ENCODE measurements around the gene GPN3. TPM values are rescaled to one million over a fixed set of nuclear protein-coding genes. Genes with fewer than 3 reads are reported as not detected.
"Not testable (repeated sequence)": the region's sequence is repeated elsewhere in the genome, so short reads cannot be mapped to it uniquely, and the experiment has no call there.

The GPN3 gene
- total and polyA plus RNA-seq, 2 of the 4 experiments (the other 2 are of a cell fraction): 7.7 to 14.9 TPM

- Histone ChIP-seq H2BK20ac (ENCODE audit: low read depth, low read length) (no peak overlapping the region), H3K4me2 (ENCODE audit: low read depth, low read length) (peak overlapping the region; percentile 17; the same call in 1 of the 2 replicates), H4K91ac (ENCODE audit: insufficient read depth, low read depth, low read length) (no peak overlapping the region), H3K14ac (replicated peaks; ENCODE audit: low read depth, low read length) (no peak overlapping the region), H3K4ac (ENCODE audit: low read depth, low read length) (no peak overlapping the region), H4K8ac (ENCODE audit: low read depth in 2 of 2, low read length in 2 of 2) (no peak overlapping the region), H2BK120ac (ENCODE audit: low read depth, low read length) (no peak overlapping the region), H3K18ac (ENCODE audit: low read depth, low read length) (no peak overlapping the region), H3K36me3 (ENCODE audit: control insufficient read depth, insufficient read depth, low read length) (peaks cover 6% of the 10 kb centered on the region), H3K9me3 (ENCODE audit: control insufficient read depth, insufficient read depth, low read length) (no peaks in the 10 kb centered on the region), H2BK5ac (ENCODE audit: low read depth, low read length, poor library complexity, severe bottlenecking) (no peak overlapping the region), H4K5ac (ENCODE audit: low read depth, low read length) (no peak overlapping the region), H3K4me3 (ENCODE audit: insufficient read depth, low read depth, low read length) (no peak overlapping the region), H3K23ac (ENCODE audit: low read depth, low read length) (no peak overlapping the region), H3K27me3 (ENCODE audit: control insufficient read depth, insufficient read depth, low read length) (no peaks in the 10 kb centered on the region), H3K79me1 (ENCODE audit: low read depth in 1 of 2, low read length in 2 of 2) (peaks cover 11 to 57% of the 10 kb centered on the region in 2 experiments), H4K20me1 (ENCODE audit: insufficient read depth, low read length) (peaks cover 3% of the 10 kb centered on the region), H2AK5ac (ENCODE audit: low read depth, low read length) (no peak overlapping the region), H2BK15ac (ENCODE audit: low read depth, low read length) (no peak overlapping the region), H3K27ac (ENCODE audit: insufficient read depth, low read length) (no peak overlapping the region), H3K4me1 (ENCODE audit: control insufficient read depth, insufficient read depth, low read length) (peaks cover 3% of the 10 kb centered on the region; the same call in 1 of the 2 replicates), H2AFZ (replicated peaks; ENCODE audit: low read length, poor library complexity) (no peak overlapping the region), H3K56ac (ENCODE audit: extremely low read depth, insufficient read depth, low read length) (no peak overlapping the region), H3K9ac (ENCODE audit: low read depth, low read length) (peak overlapping the region; percentile 38; the same call in 1 of the 2 replicates), H2AK9ac (replicated peaks; ENCODE audit: low read depth, low read length, poor library complexity) (no peak overlapping the region), H3K9me1 (ENCODE audit: insufficient read depth, low read length) (no peaks in the 10 kb centered on the region)
- WGBS, 2 experiments (ENCODE audit: extremely low coverage in 2 of 2, insufficient read length in 1 of 2): 94% methylated on average over 3 of the region's 5 CpGs; no CpG with 5 or more reads in 1 of the 2 experiments
- BruUV-seq (replicated peaks): no TSS peak
- ATAC-seq (ENCODE audit: low read depth) (no peak), DNase-seq (no peak)
- CTCF ChIA-PET: interaction anchor here (0.7 to 2.7 kb wide), 2 partner anchors 17 to 671 kb away, joined by 8 to 15 read pairs; partner anchors contain the start of gene ARPC3
- POLR2A ChIA-PET (ENCODE audit: unreplicated experiment): no interaction called here
- TF ChIP-seq ELK1 (IDR thresholded peaks at IDR 0.05; ENCODE audit: borderline replicate concordance, low read depth, low read length) (no peak), CEBPB (IDR thresholded peaks at IDR 0.05; ENCODE audit: low read depth, low read length) (no peak), SMC3 (IDR thresholded peaks at IDR 0.05; ENCODE audit: low read depth, low read length) (no peak), MXI1 (IDR thresholded peaks at IDR 0.05; ENCODE audit: borderline replicate concordance, low read depth, low read length) (no peak), RAD21 (IDR thresholded peaks at IDR 0.05; ENCODE audit: low read length) (no peak), RCOR1 (IDR thresholded peaks at IDR 0.05; ENCODE audit: insufficient replicate concordance, low read length) (no peak), FOS (IDR thresholded peaks at IDR 0.05; ENCODE audit: low read depth, low read length) (no peak), MAFK (IDR thresholded peaks at IDR 0.05; ENCODE audit: low read depth, low read length) (no peak)
- intact Hi-C loops (cut with micrococcal nuclease) (no loop called here), dilution Hi-C loops (cut with HindIII; ENCODE audit: low sequenced_read_pairs, unreplicated experiment) (no loop called here), in situ Hi-C loops (cut with MboI; ENCODE audit: low sequenced_read_pairs) (no loop called here)
Measured at GRCh38 chr12:110466791-110467190, 1.3 kb downstream of the GPN3 start.

DNA sequence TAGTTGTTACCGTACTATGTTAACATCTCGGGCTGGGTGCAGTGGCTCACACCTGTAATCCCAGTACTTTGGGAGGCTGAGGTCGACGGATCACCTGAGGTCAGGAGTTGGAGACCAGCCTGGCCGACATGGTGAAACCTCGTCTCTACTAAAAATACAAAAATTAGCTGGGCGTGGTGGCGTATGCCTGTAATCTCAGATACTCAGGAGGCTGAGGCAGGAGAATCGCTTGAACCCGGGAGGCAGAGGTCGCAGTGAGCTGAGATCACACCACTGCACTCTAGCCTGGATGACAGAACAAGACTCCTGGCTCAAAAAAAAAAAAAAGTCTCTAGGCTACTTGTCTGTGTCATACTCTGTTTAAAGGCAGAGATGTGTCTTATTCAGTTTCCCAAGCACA is 2.3 kb downstream of the GPN3 start:
- H3K9me3 ChIP-seq (ENCODE audit: control insufficient read depth, insufficient read depth, low read length); H4K8ac ChIP-seq (ENCODE audit: low read depth in 2 of 2, low read length in 2 of 2); H3K4me2 ChIP-seq (ENCODE audit: low read depth, low read length); H4K5ac ChIP-seq (ENCODE audit: low read depth, low read length); H2AK5ac ChIP-seq (ENCODE audit: low read depth, low read length); H2AK9ac ChIP-seq (replicated peaks; ENCODE audit: low read depth, low read length, poor library complexity); intact Hi-C loops (cut with micrococcal nuclease); H3K14ac ChIP-seq (replicated peaks; ENCODE audit: low read depth, low read length); H4K20me1 ChIP-seq (ENCODE audit: insufficient read depth, low read length); BruUV-seq (replicated peaks); dilution Hi-C loops (cut with HindIII; ENCODE audit: low sequenced_read_pairs, unreplicated experiment); H3K27ac ChIP-seq (ENCODE audit: insufficient read depth, low read length); in situ Hi-C loops (cut with MboI; ENCODE audit: low sequenced_read_pairs); H2BK20ac ChIP-seq (ENCODE audit: low read depth, low read length); DNase-seq; H4K91ac ChIP-seq (ENCODE audit: insufficient read depth, low read depth, low read length); H2BK15ac ChIP-seq (ENCODE audit: low read depth, low read length); H3K27me3 ChIP-seq (ENCODE audit: control insufficient read depth, insufficient read depth, low read length); H2BK120ac ChIP-seq (ENCODE audit: low read depth, low read length); H3K36me3 ChIP-seq (ENCODE audit: control insufficient read depth, insufficient read depth, low read length); CTCF ChIA-PET; POLR2A ChIA-PET (ENCODE audit: unreplicated experiment); H3K18ac ChIP-seq (ENCODE audit: low read depth, low read length); H3K4ac ChIP-seq (ENCODE audit: low read depth, low read length); H3K4me1 ChIP-seq (ENCODE audit: control insufficient read depth, insufficient read depth, low read length); H3K23ac ChIP-seq (ENCODE audit: low read depth, low read length); H2AFZ ChIP-seq (replicated peaks; ENCODE audit: low read length, poor library complexity); H3K9me1 ChIP-seq (ENCODE audit: insufficient read depth, low read length); H3K4me3 ChIP-seq (ENCODE audit: insufficient read depth, low read depth, low read length); H3K56ac ChIP-seq (ENCODE audit: extremely low read depth, insufficient read depth, low read length); ATAC-seq (ENCODE audit: low read depth); H2BK5ac ChIP-seq (ENCODE audit: low read depth, low read length, poor library complexity, severe bottlenecking); H3K9ac ChIP-seq (ENCODE audit: low read depth, low read length): not testable (repeated sequence)
- 99% methylated on average over 8 of the region's 11 CpGs; no CpG with 5 or more reads in 1 of the 2 experiments for WGBS, 2 experiments (ENCODE audit: extremely low coverage in 2 of 2, insufficient read length in 1 of 2)
- H3K79me1 ChIP-seq (ENCODE audit: low read depth in 1 of 2, low read length in 2 of 2): peaks cover 11 to 56% of the 10 kb centered on the region in 2 experiments

Measured in IMR-90 (cell line).